HEK293 (cell line): ENCODE data around the gene PTPN6.

ENCODE experiments used
- AEBP2 ChIP-seq: fragments of 450-650 bp; formaldehyde crosslinking; IDR thresholded peaks from 2 replicates; pipeline ENCODE4 v1.5.1; 2016; ENCODE audit warnings: missing biosample characterization, missing genetic modification characterization, borderline replicate concordance
- ATF2 ChIP-seq: fragments of 450-650 bp; formaldehyde crosslinking; IDR thresholded peaks from 2 replicates; pipeline ENCODE4 v1.5.1; 2016; ENCODE audit warnings: missing biosample characterization, missing genetic modification characterization, low read depth
- BCL11A ChIP-seq: fragments of 450-650 bp; formaldehyde crosslinking; IDR thresholded peaks from 2 replicates; pipeline ENCODE4 v1.5.1; 2016; ENCODE audit warnings: low read depth, missing biosample characterization, missing genetic modification characterization
- GLI2 ChIP-seq: fragments of 450-650 bp; formaldehyde crosslinking; IDR thresholded peaks from 2 replicates; pipeline ENCODE4; 2017; ENCODE audit warnings: missing biosample characterization, missing genetic modification characterization, low read depth, borderline replicate concordance
- INSM2 ChIP-seq: fragments of 450-650 bp; formaldehyde crosslinking; IDR thresholded peaks from 2 replicates; pipeline ENCODE4 v1.5.1; 2016; ENCODE audit warnings: missing biosample characterization, missing genetic modification characterization
- OSR2 ChIP-seq: fragments of 450-650 bp; formaldehyde crosslinking; IDR thresholded peaks from 2 replicates; pipeline ENCODE4 v1.5.1; 2016; ENCODE audit warnings: missing biosample characterization, missing genetic modification characterization
- PRDM1 ChIP-seq: fragments of 450-650 bp; formaldehyde crosslinking; IDR thresholded peaks from 2 replicates; pipeline ENCODE4; 2016; ENCODE audit warnings: missing biosample characterization, missing genetic modification characterization
- REPIN1 ChIP-seq: fragments of 450-650 bp; formaldehyde crosslinking; IDR thresholded peaks from 2 replicates; pipeline ENCODE4 v1.5.1; 2017; ENCODE audit warnings: missing biosample characterization, missing genetic modification characterization, low read depth
- ZBTB11 ChIP-seq: fragments of 450-650 bp; formaldehyde crosslinking; conservative IDR thresholded peaks from 2 replicates; pipeline ENCODE4 v1.5.1; 2016; ENCODE audit warnings: low read depth, missing biosample characterization, missing genetic modification characterization
- ZBTB21 ChIP-seq: fragments of 450-650 bp; formaldehyde crosslinking; IDR thresholded peaks from 2 replicates; pipeline ENCODE4 v1.5.1; 2017; ENCODE audit warnings: missing biosample characterization, missing genetic modification characterization
- ZBTB44 ChIP-seq: fragments of 450-650 bp; IDR thresholded peaks from 2 replicates; pipeline ENCODE4 v1.5.1; 2018; ENCODE audit warnings: missing biosample characterization, mild to moderate bottlenecking, missing genetic modification characterization
- ZBTB8A ChIP-seq: fragments of 450-650 bp; formaldehyde crosslinking; IDR thresholded peaks from 2 replicates; pipeline ENCODE4 v1.5.1; 2016; ENCODE audit warnings: missing biosample characterization, missing genetic modification characterization
- ZFP69B ChIP-seq: fragments of 450-650 bp; formaldehyde crosslinking; IDR thresholded peaks from 2 replicates; pipeline ENCODE4 v1.5.1; 2016; ENCODE audit warnings: missing biosample characterization, missing genetic modification characterization
- ZNF133 ChIP-seq: fragments of 450-650 bp; formaldehyde crosslinking; IDR thresholded peaks from 2 replicates; pipeline ENCODE4 v1.5.1; 2016; ENCODE audit warnings: missing biosample characterization, missing genetic modification characterization
- ZNF18 ChIP-seq: fragments of 450-650 bp; formaldehyde crosslinking; IDR thresholded peaks from 2 replicates; pipeline ENCODE4 v1.5.1; 2016; ENCODE audit warnings: missing biosample characterization, missing genetic modification characterization
- ZNF19 ChIP-seq: fragments of 450-650 bp; formaldehyde crosslinking; IDR thresholded peaks from 2 replicates; pipeline ENCODE4; 2016; ENCODE audit warnings: missing biosample characterization, missing genetic modification characterization, low read depth
- ZNF221 ChIP-seq: fragments of 450-650 bp; formaldehyde crosslinking; IDR thresholded peaks from 2 replicates; pipeline ENCODE4 v1.5.1; 2017; ENCODE audit warnings: missing biosample characterization, missing genetic modification characterization, borderline replicate concordance
- ZNF24 ChIP-seq: fragments of 450-650 bp; formaldehyde crosslinking; IDR thresholded peaks from 2 replicates; pipeline ENCODE4 v1.5.1; 2016; ENCODE audit warnings: missing biosample characterization, missing genetic modification characterization
- ZNF274 ChIP-seq, 2 experiments: fragments of 200-500 bp in 1 of 2; fragments of 450-650 bp in 1 of 2; sonication (Bioruptor generic) in 1 of 2; formaldehyde crosslinking in 1 of 2; IDR thresholded peaks; 2 replicates each; pipeline versions ENCODE4 v1.5.1 to v1.6.1; 2014 to 2016; ENCODE audit warnings: borderline replicate concordance in 1 of 2, inconsistent platforms in 1 of 2, low read length in 1 of 2, missing biosample characterization in 1 of 2, missing genetic modification characterization in 1 of 2
- ZNF404 ChIP-seq: fragments of 450-650 bp; formaldehyde crosslinking; IDR thresholded peaks from 2 replicates; pipeline ENCODE4 v1.5.1; 2017; ENCODE audit warnings: missing biosample characterization, missing genetic modification characterization
- ZNF426 ChIP-seq: fragments of 450-650 bp; formaldehyde crosslinking; IDR thresholded peaks from 2 replicates; pipeline ENCODE4 v1.5.1; 2017; ENCODE audit warnings: missing biosample characterization, missing genetic modification characterization, mild to moderate bottlenecking, inconsistent platforms, moderate library complexity
- ZNF544 ChIP-seq: fragments of 450-650 bp; formaldehyde crosslinking; IDR thresholded peaks from 2 replicates; pipeline ENCODE4 v1.5.0; 2017; ENCODE audit warnings: missing biosample characterization, missing genetic modification characterization
- ZNF549 ChIP-seq: fragments of 450-650 bp; IDR thresholded peaks from 2 replicates; pipeline ENCODE4 v1.5.1; 2018; ENCODE audit warnings: missing biosample characterization, missing genetic modification characterization, mild to moderate bottlenecking, inconsistent platforms, moderate library complexity
- ZNF561 ChIP-seq: fragments of 450-650 bp; IDR thresholded peaks from 2 replicates; pipeline ENCODE4 v1.5.1; 2018; ENCODE audit warnings: missing biosample characterization, missing genetic modification characterization, borderline replicate concordance
- ZNF707 ChIP-seq: fragments of 450-650 bp; formaldehyde crosslinking; IDR thresholded peaks from 2 replicates; pipeline ENCODE4 v1.5.1; 2016; ENCODE audit warnings: missing biosample characterization, missing genetic modification characterization
- ZNF76 ChIP-seq: fragments of 450-650 bp; formaldehyde crosslinking; IDR thresholded peaks from 2 replicates; pipeline ENCODE4; 2016; ENCODE audit warnings: low read depth, missing biosample characterization, missing genetic modification characterization, borderline replicate concordance
- ZNF768 ChIP-seq: fragments of 450-650 bp; formaldehyde crosslinking; IDR thresholded peaks from 2 replicates; pipeline ENCODE4 v1.5.1; 2018; ENCODE audit warnings: missing biosample characterization, mild to moderate bottlenecking, missing genetic modification characterization
- ZNF776 ChIP-seq: fragments of 450-650 bp; formaldehyde crosslinking; IDR thresholded peaks from 2 replicates; pipeline ENCODE4 v1.5.0; 2017; ENCODE audit warnings: missing biosample characterization, missing genetic modification characterization, borderline replicate concordance

Gene PTPN6

GRCh38 chr12:6943722-6944380, 7.3 kb upstream of the PTPN6 start, which contains the start of the genes C12orf57 and RNU7-1 (continued):
- TF ChIP-seq ZNF549 (tag by site-specific recombination), result no peak
- TF ChIP-seq ZNF19, result no peak
- TF ChIP-seq ZNF561 (tag by site-specific recombination), result peak; percentile 42; the same call in 1 of the 2 replicates
- no peak for TF ChIP-seq ZNF544
- TF ChIP-seq ZNF221, result no peak
- TF ChIP-seq ZNF776 (tag by site-specific recombination), result no peak
- TF ChIP-seq ZNF274 (IDR thresholded peaks at IDR 0.05; ENCODE audit: low read length), result no peak
- no peak for TF ChIP-seq ZNF274 (tag by site-specific recombination; IDR thresholded peaks at IDR 0.05; ENCODE audit: borderline replicate concordance)
- peak; percentile 20 for TF ChIP-seq OSR2 (tag by site-specific recombination)
- no peak for TF ChIP-seq ZNF707 (tag by site-specific recombination)
- TF ChIP-seq ZBTB21 (tag by site-specific recombination), result 0 out of 2 replicates have a peak, but pooled peaks have one; percentile 38
- peak; percentile 50; the same call in 1 of the 2 replicates for TF ChIP-seq INSM2 (tag by site-specific recombination)
- no peak; the same call in 1 of the 2 replicates for TF ChIP-seq GLI2
- TF ChIP-seq ZBTB8A (tag by site-specific recombination), result no peak
- TF ChIP-seq ZBTB44 (tag by site-specific recombination), result peak; percentile 62
- TF ChIP-seq ZNF18 (tag by site-specific recombination), result peak; percentile 42; the same call in 1 of the 2 replicates
- no peak for TF ChIP-seq ZNF404 (tag by site-specific recombination)
- no peak for TF ChIP-seq ZFP69B (tag by site-specific recombination)
- no peak for TF ChIP-seq BCL11A (tag by site-specific recombination)
- no peak for TF ChIP-seq PRDM1 (tag by site-specific recombination)
- no peak for TF ChIP-seq AEBP2 (tag by site-specific recombination)
- no peak; the same call in 1 of the 2 replicates for TF ChIP-seq ATF2 (tag by site-specific recombination)
- peak; percentile 57 for TF ChIP-seq ZNF24 (tag by site-specific recombination)
- peak; percentile 56; the same call in 1 of the 2 replicates for TF ChIP-seq REPIN1 (tag by site-specific recombination)
- peak; percentile 47; the same call in 1 of the 2 replicates for TF ChIP-seq ZNF768 (tag by site-specific recombination)
- no peak for TF ChIP-seq ZNF133
- no peak for TF ChIP-seq ZNF426 (tag by site-specific recombination)
- TF ChIP-seq ZNF76 (tag by site-specific recombination), result peak; percentile 80
- peak; percentile 91 for TF ChIP-seq ZBTB11 (tag by site-specific recombination)
